SK-N-MC (cell line): Measurements from ENCODE around the gene SUMO4.

Experiments used
- EZH2 ChIP-seq: fragments of 200-600 bp; sonication (generic); IDR thresholded peaks from one replicate; pipeline ENCODE4 v1.6.1; 2017; ENCODE audit warnings: antibody characterized with exemption
- POLR2AphosphoS5 ChIP-seq: IDR thresholded peaks from 2 replicates; pipeline ENCODE4 v1.6.1; 2012; ENCODE audit warnings: mild to moderate bottlenecking, low read depth, low read length, borderline replicate concordance

DNA sequence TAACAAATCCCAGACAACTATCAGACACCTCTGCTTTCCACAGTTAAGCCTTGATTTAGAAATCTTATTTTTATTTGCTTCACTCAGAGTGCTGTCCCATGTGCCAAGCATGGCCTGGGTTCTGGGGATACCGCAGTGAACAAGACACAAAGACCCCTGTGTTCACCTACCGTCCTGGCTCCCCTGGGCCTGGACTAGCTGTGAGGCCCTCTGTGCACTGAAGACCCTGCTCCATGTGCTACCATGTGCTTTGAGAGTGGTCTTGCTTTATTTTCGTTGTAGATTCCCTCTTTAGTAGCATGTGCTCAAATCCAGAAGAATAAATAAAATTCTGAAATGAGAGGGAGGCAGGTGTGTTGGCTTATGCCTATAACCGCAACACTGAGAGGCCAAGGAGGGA, 22.5 kb downstream of the SUMO4 start:
- TF ChIP-seq POLR2AphosphoS5 (no peak), EZH2 (no peak)
